GM18868 (cell line): Measurements from ENCODE around the gene FOXN3.

ENCODE experiments used
- ATAC-seq: cut with Tn5 transposase; IDR thresholded peaks from one replicate; pipeline ENCODE4 v1.9.1; 2021; ENCODE audit warnings: mild to moderate bottlenecking, moderate library complexity; ENCODE audit not compliant: unreplicated experiment

FOXN3 gene

GRCh38 chr14:89432226-89432625 lies 15.2 kb upstream of the FOXN3 start:
- no peak for ATAC-seq

DNA sequence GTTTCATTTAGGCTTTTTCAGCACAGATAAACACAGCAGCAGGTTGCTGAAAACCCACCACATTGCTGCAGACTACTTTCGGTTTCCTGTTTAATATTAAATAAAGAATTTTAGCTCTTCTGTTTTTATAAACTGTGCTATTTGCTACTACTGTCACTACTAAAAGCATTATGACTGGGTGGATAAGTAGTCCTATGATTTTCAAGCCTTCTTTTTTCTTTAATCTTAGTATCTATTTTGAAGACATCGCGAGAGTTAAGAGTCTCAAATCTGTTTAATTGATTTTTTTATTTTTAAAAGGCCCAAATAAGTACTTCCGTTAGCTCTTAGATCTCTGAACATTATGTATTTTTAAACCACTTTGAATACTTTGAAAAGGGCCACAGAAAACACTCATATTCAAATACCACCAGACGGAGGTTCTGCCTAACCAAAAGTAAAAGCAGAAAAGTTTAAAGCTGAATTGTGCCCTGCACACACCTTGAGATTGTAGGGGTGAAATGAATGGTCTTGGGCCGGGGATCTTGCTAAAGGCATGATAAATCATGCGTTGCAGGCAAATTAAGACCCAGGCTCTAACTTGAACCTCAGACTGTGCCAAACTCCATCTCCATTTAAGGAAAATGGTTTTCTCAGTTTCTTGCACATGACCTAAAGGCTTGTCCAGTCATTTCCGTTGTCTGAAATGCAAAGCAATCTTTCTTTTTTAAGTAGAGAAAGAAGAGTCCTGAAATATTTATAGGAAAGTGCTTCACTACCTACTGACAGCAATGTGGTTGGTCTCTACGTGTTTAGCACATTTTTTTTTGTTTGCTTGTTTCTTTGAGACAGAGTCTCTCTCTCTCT lies 13.6 kb upstream of the FOXN3 start:
- ATAC-seq, result peak; percentile 89

- no peak for ATAC-seq
Observed at GRCh38 chr14:89429199-89430181, 12.5 kb upstream of the FOXN3 start.

GRCh38 chr14:89428546-89429198 lies 11.6 kb upstream of the FOXN3 start:
- ATAC-seq, result no peak

- ATAC-seq, result no peak
Observed at GRCh38 chr14:89428173-89428523, 11.1 kb upstream of the FOXN3 start.

DNA sequence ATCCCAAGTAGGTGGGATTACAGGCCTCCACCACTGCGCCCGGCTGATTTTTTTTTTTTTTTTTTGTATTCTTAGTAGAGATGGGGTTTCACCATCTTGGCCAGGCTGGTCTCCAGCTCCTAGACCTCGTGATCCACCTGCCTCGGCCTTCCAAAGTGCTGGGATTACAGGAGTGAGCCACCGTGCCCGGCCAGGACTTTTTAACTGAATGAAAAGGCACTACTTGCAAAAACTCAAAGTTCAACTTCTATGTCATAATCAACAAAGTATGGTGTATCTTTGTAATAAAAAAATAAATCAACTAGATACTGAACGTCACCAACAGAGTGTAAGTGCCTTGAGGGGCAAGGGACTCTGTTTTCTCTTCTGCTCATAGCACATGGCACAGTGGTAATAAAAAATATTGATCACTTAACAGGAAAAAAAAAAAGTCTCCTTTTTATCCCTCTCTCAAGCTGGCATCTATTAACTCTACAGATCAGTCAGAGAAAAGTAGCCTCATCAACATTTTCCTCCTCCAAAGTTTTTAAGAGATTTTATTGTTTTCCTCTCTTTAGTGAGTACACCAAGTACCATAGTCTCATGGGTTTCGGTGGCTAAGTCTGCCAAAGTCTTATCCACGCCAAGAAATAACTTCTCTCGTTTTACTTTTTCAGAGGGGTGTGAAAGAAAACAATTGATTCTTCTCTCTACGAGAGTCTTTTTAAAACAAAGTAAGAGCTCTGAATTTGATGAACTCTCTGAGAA lies 10.6 kb upstream of the FOXN3 start:
- no peak for ATAC-seq

DNA sequence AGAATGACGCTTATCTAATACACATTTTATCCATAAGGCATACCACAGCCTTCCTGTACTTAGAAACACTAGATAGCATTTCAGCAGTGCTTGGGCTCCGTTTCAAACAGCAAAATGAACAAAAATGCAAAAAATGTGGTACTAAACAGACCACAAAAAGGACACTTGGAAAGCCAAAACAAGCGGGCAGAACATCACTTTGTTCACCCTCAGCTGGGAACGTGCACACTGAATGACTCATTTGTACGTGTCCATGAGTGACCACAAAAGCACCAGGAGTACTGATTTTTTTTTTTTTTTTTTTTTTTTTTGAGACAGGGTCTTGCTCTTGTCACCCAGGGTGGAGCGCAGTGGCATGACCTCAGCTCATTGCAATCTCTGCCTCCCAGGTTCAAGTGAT lies 8.9 kb upstream of the FOXN3 start:
- ATAC-seq, result peak; percentile 30

- no peak for ATAC-seq
Observed at GRCh38 chr14:89424241-89424640, 7.2 kb upstream of the FOXN3 start.

- ATAC-seq, result no peak
Observed at GRCh38 chr14:89422952-89423345, 5.9 kb upstream of the FOXN3 start.

- no peak for ATAC-seq
Observed at GRCh38 chr14:89422181-89422951, 5.3 kb upstream of the FOXN3 start.

DNA sequence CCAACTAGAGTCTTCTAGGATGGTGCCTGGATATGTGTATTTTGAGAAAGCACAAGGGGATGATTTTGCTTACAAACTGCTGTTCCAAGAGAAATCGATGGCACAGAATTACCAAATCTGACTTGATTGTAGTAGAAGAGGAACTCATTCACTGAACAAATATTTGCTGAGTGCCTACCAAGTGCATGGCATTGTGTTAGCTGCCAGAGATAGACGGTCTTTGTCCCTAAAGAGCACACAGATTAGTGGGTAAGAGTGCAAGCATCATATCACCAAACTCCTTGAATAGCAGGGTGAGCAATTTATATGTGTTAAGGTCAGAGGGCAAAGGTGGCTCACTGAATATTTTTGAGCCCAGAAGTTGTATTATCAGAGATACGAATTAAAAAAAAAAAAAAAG lies 3.5 kb upstream of the FOXN3 start:
- no peak for ATAC-seq

GRCh38 chr14:89419973-89420482 lies 3.0 kb upstream of the FOXN3 start:
- ATAC-seq, result no peak

DNA sequence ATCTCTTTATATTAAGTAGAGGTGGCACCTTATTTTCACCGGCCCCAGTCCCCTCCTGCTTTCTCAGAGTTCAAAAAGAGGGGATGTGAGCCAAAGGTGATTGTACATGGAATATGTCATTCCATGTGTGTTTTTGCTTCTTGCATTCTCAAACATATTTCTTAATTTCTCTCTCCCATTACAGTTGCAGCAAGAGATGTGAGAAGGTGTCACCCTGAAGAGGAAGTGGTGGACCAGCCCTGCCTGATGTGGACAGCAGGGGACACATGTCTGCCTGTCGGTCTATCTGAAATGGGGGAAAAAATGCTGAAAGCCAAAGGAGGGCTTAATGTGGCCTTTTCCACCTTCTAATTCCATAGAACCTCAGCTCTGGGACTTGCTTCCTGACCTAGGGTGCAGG lies 1.9 kb upstream of the FOXN3 start:
- no peak for ATAC-seq

DNA sequence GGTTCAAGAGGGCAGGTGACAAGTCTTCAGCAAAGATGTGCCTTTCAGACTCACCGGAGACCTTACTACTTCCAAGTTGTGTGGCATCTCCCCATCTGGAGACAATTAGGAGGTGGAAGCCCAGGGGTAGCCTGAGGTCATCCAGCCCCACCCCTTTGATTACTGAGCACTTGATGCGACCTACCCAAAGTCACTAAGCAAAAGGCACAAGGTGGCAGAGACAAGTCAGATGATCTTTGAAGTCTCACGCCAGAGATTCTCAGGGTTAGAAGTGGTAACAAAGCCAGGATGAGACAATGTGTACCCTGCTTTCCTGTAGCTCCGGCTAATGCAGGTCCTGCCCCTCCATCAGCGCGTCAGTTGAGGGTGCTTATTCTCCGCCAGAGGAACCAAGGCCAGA lies 1.4 kb upstream of the FOXN3 start:
- no peak for ATAC-seq

DNA sequence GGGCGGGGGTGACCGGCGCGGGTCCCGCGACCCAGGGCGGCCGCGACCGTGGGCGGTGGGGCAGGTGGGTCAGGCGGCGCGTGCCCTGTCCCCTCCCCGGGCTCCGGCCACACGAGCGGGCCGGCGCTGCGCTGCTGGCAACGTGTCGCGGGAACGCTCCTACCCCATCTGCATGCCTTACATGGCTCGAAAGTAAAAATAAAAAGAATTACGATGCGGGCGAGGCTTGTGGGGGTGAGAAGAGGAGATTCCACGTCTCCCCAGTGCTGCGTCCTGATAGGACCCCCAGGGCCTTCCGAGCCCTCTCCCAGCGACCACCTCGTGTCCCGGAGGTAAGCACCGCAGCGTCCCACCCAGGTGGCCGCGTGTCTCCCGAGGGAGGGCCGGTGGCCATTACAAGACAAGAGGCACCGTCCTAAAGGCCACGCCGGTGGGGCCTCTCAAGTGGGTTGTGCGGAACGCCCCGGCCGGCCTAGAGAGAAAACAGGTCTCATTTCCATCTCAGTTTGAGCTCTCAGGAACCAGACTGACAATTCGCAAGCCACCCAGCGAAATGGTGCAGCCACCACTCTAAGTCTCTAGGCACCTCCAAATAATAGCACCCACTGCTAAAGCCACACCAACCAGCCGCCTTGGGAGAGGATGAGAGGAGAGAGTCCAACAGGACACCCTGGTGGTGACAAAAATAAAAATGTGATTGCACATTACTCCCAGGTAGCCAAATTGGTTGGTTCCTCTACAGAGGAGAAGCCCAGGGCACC lies 612 bp upstream of the FOXN3 start:
- peak; percentile 49 for ATAC-seq

- peak; percentile 81 for ATAC-seq
Observed at GRCh38 chr14:89416002-89416995, 734 bp downstream of the FOXN3 start.

DNA sequence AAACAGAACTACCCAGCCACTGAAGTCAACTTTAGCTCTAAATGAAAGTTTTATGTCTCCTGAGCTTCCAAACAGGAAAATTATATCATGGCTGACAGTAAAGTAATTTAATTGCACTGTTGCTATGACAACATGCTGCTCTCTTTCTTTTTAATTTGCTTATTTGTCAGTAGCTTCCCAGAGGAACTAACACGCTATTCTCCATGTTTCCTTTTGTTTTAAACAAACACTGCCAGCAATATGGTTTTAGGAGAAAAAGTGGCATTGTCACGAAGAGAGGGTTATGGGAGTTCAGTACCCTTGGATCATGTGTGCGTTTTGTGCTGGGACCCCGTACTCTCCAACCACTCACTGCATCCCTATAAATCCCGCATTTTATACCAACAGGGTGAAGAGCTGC lies 1.9 kb downstream of the FOXN3 start:
- no peak for ATAC-seq

- ATAC-seq, result no peak
Observed at GRCh38 chr14:89411976-89412375, 5.1 kb downstream of the FOXN3 start.
